Gastroesophageal sphincter (tissue), 3 donors: ENCODE measurements around the gene TEX29.

Experiments used
- CTCF ChIP-seq, 4 experiments: fragments of 200-600 bp in 2 of 4; fragments of 450-650 bp in 2 of 4; sonication (generic) in 1 of 4; IDR thresholded peaks; one replicate each; pipeline ENCODE4 v1.5.1; 2017 to 2019; ENCODE audit warnings: antibody characterized with exemption in 4 of 4, mild to moderate bottlenecking in 2 of 4, moderate library complexity in 2 of 4
- EP300 ChIP-seq: sonication (generic); formaldehyde crosslinking; IDR thresholded peaks from one replicate; pipeline ENCODE4 v1.6.1; 2017; ENCODE audit warnings: antibody characterized with exemption, mild to moderate bottlenecking
- POLR2A ChIP-seq, 2 donors: fragments of 450-650 bp; IDR thresholded peaks; one replicate each; pipeline ENCODE4 v1.6.1; 2017; ENCODE audit warnings: antibody characterized with exemption in 2 of 2, mild to moderate bottlenecking in 2 of 2, moderate library complexity in 1 of 2
- POLR2AphosphoS5 ChIP-seq: sonication (generic); formaldehyde crosslinking; IDR thresholded peaks from one replicate; pipeline ENCODE4 v1.6.1; 2017; ENCODE audit warnings: antibody characterized with exemption

GRCh38 chr13:111384441-111385182 is 64.2 kb downstream of the TEX29 start:
- TF ChIP-seq CTCF (IDR thresholded peaks at IDR 0.05) (no peak), POLR2AphosphoS5 (no peak), POLR2A (IDR thresholded peaks at IDR 0.05) (no peak), EP300 (no peak)
